ENCODE measurements around the gene RCSD1.

DNA sequence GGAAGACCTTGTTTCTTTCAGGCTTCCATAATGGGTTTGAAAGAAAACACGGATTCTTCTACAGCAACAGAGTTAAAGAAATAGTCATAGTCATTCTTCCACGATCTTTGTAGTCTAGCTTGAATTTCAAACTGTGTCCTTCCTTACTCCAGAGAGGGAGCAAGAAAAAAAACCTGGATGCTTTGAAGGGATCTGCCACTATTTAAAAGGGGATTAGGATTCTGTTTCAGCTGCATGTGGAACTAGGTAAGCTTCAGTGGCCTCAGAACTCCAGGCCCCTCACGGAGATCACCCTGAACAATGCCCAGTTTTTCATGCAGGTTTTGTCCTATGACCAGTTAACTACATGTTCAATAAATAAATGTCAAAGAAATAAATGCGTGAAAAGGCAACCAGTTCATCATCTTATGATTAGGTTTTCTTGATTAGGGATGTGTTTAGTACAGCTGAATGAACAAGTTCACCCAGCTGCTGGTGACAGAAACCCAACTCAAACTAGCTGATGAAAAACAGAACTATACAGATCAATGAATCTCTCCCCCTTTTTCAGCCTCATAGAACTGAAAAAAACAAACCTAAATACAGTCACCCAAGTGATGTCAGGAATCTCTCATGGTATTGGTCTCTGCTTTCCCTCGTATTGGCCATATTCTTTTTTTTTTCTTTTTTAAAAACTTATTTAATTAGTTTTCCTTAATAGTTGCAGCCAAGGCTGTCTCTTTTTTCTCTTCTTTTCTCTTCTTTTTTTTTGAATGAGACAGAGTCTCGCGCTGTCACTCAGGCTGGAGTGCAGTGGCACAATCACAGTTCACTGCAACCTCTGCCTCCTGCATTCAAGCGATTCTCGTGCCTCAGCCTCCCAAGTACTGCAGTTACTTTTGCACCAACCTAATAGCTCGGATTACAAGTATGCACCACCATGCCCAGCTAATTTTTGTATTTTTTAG is 77.2 kb downstream of the RCSD1 start:
- TF ChIP-seq, protein P1, sequence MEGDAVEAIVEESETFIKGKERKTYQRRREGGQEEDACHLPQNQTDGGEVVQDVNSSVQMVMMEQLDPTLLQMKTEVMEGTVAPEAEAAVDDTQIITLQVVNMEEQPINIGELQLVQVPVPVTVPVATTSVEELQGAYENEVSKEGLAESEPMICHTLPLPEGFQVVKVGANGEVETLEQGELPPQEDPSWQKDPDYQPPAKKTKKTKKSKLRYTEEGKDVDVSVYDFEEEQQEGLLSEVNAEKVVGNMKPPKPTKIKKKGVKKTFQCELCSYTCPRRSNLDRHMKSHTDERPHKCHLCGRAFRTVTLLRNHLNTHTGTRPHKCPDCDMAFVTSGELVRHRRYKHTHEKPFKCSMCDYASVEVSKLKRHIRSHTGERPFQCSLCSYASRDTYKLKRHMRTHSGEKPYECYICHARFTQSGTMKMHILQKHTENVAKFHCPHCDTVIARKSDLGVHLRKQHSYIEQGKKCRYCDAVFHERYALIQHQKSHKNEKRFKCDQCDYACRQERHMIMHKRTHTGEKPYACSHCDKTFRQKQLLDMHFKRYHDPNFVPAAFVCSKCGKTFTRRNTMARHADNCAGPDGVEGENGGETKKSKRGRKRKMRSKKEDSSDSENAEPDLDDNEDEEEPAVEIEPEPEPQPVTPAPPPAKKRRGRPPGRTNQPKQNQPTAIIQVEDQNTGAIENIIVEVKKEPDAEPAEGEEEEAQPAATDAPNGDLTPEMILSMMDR (conservative IDR thresholded peaks at IDR 0.05; ENCODE audit: low read length), result no peak
- no peak for TF ChIP-seq EZH2phosphoT487 (IDR thresholded peaks at IDR 0.05; ENCODE audit: borderline replicate concordance)
